HG02840 (cell line): Measurements from ENCODE around the gene DEPDC1B.
"Not testable (repeated sequence)": the region's sequence is repeated elsewhere in the genome, so short reads cannot be mapped to it uniquely, and the experiment has no call there.

Source experiments
- ATAC-seq: cut with Tn5 transposase; IDR thresholded peaks from one replicate; pipeline ENCODE4 v1.9.1; 2021; ENCODE audit warnings: mild to moderate bottlenecking, moderate library complexity, moderate number of reproducible peaks; ENCODE audit not compliant: unreplicated experiment, low FRiP score

Gene DEPDC1B

DNA sequence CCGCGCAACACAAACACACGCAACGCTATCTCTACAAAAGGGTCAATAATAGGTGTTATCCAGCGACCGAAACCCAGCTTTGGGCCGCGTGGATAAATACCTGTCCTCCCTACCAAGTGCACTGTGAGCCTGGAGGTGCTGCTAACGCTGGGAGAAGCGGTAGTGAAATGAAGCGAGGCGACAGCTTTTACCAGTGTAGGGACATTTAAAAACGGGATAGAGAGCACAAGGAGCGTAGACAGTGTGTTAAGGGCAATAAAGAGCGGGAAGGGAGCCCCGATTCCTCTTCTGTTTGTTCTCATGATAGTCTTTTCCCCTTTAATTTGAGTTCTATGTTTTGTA is 421 bp upstream of the DEPDC1B start:
- ATAC-seq: peak; percentile 27

DNA sequence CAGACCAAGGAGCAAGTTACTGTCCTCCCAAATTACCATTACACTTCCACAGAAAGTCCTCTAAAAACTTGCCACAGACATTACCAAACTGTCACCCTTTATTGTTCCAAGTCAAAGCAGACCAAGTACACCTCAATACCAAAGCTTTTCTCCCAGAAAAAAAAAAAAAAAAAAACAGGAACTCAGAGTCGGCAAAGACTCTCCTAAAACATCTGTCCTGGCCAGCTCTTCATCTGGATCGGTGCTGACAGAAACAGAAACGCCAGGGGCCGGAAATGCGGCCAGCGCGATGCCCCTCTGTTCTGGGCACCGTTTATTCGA is 718 bp downstream of the DEPDC1B start:
- peak; percentile 25 for ATAC-seq

DNA sequence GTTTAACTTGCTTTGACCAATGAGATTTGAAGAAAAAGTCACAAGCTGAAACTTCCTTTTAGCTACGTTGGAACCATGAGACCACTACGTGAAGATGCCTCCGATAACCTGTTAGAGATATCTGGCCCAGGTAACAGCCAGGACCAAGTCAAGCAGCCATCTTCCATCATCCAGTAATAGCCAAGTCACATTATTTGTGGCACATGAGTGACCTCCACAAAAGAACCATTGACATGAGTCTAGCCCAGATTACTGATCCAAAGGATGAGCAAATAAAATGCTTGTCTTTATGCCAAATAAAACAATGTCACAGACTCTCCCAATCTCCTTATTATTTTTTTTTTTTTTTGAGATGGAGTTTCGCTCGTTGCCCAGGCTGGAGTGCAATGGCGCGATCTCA is 1.6 kb downstream of the DEPDC1B start:
- no peak for ATAC-seq

DNA sequence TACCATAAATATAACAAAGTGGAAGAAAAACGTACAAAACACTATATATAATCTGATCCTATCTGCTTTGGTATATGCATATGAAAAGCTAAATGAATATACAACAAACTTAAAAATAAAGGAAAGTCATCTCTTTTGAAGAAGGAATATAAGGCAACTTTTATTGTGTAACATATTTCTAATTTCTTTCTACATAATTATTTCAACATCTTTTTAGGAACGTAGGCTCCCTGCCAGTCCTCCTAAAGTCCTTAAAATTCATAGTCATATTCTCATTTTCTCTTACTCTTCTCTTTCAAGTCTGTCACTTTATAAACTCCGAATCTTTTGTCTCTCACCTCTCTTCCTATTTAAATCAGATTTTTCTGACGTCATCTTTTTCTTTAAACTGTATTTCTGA is 9.6 kb downstream of the DEPDC1B start:
- ATAC-seq: no peak

DNA sequence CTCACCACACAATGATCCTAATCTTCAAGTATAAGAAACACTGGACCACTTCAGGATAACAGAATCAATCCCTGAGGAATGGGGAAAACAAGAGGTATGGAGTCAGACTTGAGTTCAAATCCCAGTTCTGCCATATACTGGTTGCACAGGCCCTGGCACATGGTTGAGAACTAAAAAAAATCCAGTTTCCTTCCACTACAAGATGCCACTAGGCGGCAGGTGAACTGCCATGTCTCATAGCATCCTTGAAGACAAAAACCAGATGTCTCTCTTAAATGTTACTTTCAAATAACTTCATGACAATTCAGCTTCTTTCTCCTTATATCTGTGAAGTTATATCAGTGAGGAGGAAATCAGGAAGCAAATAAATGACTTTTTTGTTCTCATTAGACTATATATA is 11.0 kb downstream of the DEPDC1B start:
- no peak for ATAC-seq

DNA sequence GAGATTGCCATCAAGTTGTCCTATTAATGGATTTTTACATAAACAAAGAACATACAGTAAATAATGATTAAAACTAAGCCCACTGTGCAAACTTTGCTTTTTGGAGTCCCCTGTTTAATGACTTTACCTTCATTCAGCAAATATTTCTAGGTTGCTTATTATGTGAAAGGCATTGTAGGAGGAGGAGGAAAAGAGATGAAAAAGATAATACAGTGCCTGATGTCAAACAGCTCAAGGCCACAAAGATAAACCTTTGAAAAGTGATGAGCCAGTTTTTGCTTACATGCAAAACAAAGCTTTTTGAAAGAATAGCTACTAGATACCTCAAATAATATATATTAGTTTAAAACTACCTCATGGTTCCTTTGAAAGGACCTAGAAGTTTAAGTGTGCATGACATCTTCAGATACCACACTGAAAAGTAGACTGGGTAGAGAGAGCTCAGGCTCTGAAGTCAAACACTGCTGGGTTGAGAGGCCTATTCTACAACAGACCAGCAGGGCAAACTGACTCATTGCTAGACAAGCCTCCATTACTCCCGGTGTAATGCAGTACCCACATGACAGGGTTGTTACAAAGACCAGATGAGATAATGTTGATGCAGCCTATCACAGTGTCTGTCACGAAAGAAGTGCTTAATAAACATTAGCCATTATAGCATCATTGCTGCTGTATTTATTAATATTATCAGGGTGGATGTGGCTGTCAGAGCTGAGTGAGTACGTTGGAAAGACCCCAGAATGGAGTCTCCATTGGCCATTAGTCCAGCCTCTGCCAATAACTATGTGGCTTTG is 11.8 kb downstream of the DEPDC1B start:
- no peak for ATAC-seq

DNA sequence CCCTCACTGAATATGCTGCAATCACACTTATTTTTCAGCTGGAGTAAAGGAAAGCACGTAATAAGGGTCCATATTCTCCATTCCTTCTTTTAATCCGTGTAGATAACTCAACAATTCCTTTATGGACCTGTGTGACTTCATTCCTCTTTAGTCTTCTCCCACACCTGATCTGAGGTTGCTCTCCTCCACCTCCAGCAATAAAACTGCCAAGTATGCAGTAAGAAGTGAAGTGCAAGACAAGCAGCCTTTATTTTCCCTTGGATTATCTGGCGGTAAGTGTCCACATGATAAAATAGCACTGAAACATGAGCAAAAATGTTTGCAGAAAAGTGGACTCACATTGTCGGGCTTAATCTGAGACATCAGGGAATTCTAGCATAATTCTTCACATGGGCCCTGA is 13.8 kb downstream of the DEPDC1B start:
- no peak for ATAC-seq

DNA sequence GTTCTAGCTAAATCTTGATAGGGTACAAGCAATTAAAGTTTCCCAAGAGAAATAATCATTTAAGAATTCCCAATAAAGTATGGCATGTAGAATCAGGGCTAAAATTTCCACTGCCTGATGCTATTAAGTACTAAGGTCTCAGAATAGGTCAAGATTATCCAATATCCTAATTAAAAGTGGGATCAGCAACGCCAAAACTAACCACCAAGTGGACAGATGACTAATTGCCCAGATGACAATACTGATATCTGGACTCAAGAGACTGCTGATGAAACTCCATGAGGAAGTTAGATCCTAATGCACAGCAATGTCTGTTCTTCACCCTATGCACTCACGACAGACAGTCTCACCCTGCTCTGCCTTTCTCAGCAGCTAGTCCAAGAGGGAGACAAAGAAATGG is 14.3 kb downstream of the DEPDC1B start:
- ATAC-seq: no peak

DNA sequence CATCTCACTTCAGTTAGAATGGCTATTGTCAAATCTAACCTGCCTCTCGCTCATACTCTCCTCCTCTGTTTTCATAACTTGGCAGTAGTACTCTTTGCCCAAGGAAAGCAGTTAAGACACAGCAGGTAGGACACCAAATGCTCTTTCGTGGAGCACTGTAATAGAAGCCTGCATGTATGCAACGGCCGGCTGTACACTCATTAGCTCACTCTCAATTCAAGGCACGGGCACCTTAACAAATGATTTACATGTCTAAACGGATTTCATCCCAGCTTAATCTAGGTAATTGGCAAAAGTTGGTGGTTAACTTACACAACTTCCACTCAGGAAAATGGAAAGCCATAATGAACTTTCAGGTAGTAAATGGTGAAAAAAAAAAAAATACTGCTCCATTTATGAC is 14.9 kb downstream of the DEPDC1B start:
- ATAC-seq: no peak

DNA sequence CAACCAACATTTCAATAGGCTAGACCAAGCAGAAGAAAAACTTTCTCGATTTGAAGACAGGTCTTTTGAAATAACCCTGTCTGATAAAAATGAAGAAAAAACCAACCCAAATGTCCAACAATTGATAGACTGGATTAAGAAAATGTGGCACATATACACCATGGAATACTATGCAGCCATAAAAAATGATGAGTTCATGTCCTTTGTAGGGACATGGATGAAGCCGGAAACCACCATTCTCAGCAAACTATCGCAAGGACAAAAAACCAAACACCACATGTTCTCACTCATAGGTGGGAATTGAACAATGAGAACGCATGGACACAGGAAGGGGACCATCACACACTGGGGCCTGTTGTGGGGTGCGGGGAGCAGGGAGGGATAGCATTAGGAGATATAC is 18.0 kb downstream of the DEPDC1B start:
- not testable (repeated sequence) for ATAC-seq

DNA sequence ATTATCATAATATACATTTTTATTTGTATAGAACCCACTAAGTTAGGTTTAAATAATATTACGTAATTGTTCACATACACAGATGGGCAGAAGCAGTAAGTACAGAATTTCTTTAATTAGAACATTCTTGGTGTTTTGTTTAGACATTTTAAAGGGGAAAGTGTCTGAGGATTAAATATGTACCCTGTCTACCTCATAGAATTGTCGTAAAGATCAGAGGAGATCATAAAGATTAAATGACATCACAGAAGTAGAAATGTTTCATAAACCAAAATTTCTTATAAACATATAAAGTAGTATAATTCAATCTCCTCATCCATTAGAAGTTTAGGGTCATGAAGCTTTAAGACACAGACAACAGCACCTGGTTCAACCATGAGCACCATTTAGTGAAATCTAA is 20.1 kb downstream of the DEPDC1B start:
- ATAC-seq: no peak

DNA sequence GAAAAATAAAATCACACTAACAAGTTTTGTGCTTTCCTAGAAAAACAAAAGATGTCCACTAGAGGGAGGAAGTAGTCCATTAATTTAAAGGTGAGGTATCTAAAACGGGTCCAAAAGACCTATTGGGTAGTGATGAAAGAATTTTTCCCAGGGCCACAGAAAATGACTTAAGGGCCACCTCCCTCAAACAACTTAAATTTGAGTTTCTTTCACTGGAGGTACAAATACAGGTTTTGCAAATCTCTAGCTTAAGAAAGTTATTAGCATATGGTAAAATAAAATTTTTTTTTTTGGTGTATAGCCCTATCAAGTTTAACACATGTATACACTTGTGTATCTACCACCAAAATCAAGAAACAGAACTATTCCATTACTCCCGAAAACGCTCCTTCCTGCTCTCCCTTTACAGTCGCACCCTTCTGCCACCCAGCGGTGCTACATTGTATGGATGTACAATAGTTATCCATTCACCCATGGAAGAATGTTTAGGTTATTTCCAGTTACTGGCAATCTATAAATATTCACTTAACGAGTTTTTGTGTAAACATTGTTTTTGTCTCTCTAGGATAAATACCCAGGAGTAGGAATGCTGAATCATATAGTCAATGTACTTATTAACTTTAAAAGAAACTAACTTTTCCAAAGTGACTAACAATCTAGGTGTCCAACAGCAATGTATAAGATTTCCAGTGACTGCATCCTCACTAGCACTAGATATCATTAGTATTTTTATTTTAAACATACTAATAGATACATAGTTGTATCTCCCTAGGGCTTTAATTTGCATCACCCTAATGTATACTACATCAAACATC is 21.9 kb downstream of the DEPDC1B start:
- no peak for ATAC-seq

DNA sequence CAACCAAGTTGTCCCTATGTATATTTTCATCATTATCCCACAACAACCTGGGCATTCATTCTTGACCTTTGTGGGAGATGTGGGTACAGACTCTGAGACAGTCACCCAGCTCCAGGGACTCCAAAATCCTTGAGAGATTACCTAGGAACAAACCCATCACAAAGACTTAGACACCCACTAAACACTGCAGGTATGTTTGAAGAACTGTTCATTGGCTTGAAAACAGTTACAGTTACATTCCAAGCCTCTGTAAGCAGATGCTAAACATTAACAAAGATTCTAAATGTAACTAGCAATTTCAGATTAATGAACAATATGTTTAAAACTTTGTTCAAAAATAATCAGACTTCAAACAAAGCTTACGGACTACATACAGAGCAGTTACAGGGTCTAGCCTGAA is 24.7 kb downstream of the DEPDC1B start:
- ATAC-seq: no peak

DNA sequence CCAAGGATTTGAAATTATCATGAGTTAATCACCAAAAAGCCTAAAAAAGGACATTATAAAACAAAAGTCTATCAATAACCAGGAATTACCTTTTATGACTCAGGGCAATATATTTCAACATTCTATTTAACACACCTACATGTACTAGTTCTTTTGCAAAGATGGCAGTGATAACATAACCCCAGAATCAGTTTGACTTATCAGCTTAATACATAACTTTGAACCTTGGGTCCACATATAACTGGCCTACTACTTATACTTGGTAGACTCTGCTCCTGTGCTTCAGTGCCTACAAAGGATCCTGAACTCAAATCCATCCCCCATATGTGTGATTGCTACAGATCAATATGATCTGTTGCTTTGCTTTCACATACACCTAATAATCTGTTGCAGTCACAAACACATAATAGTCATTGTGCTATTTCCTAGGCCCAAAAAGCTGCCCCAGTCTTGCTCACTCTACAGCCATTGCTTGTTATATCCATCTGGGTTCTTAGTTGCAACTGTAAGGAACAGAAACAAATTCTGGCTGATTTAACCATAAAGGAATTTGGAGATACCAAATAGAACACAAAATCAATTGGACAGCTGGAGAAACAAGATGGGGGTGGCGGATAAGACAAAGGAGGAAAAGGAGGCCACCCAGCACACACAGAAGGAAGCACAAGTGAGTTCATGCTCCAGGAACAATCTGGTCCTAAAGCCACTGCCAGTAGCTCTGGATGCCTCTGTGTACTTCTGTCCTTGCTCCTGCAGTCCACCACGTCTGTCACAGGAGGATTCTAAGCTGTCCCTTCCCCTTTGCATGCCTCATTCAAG is 25.5 kb downstream of the DEPDC1B start:
- ATAC-seq: no peak

DNA sequence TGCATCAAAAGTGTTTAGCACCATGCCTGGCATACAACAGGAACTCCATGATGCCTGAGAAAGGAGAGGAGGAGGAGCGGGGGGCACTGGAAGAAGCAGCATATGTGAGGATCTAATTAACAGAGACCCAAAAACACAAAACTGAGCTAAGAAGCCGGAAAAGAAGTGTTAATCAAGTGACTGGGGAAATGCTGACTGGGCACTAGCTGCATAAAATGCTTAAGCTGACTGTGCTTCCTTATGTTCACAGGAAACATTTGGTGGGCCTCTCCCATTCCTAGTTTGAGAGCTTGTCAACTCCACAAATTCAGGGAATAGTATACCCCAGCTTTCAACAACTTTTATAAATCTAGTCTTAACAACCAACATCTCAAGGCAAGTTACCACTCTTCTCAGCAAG is 26.6 kb downstream of the DEPDC1B start:
- ATAC-seq: no peak

DNA sequence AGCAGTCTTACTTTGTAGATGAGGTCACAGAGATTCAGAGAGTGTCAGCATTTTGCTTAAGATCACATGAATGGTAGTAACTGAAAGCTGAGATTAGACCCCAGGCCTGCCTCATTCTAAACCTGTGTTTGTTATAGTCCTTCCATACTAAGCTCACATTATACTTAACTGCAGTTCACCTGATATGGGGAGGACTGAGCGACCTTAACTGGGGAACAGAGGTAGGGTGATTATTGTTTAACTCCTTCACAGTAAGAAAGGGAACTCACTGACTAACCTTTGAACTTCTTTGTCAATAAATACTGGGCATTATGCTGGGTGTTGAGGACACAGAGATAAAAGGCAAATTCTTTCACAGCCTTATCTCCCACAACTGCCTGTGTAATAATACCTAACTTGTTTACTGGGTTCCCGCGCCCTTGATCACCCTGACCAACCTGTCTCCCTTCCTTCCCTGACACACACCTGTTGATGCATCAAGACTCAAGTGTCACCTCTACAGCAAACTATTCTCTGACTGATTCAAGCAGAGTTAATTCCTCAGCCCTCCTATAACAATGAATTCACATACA is 27.2 kb downstream of the DEPDC1B start:
- ATAC-seq: no peak

DNA sequence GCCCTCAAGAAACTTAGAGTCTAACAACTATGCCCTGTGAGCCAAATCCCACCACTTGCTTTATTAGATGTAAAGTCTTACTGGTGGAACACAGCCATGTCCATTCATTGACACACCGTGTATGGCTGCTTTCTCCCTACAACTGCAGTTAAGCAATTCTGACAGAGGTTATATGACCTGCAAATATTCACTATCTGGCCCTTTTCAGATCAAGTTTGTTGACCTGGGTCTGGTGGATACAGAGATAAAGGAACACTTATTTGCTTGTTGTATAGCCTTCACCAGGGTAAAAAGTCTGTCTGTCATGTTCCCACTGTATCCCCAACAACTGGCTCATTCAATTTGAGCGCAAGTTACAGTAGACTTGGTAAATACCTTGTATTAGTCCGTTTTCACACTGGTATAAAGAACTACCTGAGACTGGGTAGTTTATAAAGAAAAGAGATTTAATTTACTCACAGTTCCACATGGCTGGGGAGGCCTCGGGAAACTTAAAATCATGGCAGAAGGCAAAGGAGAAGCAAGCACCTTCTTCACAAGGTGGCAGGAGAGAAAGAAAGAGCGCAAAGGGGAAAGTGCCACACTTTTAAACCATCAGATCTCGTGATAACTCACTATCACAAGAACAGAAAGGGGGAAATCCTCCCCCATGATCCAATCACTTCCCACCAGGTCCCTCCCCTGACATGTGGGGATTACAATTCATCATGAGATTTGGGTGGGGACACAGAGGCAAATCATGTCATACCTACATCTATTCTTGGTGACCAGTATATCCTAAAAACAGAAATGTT is 27.9 kb downstream of the DEPDC1B start:
- no peak for ATAC-seq

DNA sequence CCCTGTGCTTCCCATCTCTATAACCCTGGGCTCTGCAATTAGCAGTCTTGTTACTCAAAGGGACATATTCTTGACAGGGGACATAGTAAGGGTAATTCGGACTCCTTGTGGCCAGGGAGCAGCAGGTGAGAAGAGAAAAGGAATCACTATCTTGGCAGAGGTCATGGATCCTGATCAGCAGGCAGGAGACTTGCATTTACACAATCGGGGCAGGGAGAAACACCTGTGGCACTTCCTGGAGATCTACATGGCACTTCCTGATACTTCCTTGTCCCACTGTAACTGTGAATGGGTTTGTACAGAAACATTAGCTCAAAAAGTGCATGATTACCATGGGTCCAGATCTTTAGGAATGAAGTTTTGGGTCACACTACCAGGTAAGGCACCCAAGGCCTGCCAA is 29.2 kb downstream of the DEPDC1B start:
- no peak for ATAC-seq

DNA sequence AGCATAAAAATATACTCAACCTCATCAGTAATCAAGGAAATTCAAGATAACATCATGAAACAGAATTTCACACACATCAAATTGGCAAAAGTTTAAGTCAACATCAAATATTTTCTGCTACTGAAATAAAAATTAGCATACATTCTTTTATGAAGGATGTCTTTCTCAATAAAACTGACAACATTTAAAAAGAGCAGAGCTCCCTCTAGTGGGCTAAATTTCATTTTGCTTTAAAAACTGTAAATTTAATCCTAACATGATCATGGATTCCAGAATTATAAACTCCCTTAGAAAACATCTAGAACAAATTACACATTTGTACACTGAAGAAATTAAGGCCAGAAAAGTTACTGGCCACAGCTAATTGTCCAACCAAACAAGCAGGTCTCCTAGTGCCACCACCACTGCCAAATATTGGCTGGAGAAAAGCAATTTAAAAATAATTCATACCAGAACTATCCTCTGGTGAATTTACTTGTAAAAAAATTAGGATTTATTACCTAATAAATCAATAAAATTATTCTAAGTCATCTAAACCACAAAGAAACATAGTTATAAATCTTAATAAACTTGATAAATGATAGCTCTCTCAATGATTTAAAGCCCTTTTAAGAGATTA is 31.2 kb downstream of the DEPDC1B start:
- no peak for ATAC-seq
